A549 treated with RU486 at 1 μM for 4 hours (cell line): ENCODE results near the gene TBC1D25. TPM values are rescaled to one million over a fixed set of nuclear protein-coding genes. Genes with fewer than 3 reads are reported as not detected.

Experiments
- total RNA-seq: library from RNA; stranded (reverse); fragments of 200-300 nt; extraction: Qiagen RNA extraction; gene quantifications from 5 replicates; pipeline ENCODE4 v1.2.3, GENCODE V29; 2022; ENCODE audit warnings: low read depth

TBC1D25 gene, protein sequence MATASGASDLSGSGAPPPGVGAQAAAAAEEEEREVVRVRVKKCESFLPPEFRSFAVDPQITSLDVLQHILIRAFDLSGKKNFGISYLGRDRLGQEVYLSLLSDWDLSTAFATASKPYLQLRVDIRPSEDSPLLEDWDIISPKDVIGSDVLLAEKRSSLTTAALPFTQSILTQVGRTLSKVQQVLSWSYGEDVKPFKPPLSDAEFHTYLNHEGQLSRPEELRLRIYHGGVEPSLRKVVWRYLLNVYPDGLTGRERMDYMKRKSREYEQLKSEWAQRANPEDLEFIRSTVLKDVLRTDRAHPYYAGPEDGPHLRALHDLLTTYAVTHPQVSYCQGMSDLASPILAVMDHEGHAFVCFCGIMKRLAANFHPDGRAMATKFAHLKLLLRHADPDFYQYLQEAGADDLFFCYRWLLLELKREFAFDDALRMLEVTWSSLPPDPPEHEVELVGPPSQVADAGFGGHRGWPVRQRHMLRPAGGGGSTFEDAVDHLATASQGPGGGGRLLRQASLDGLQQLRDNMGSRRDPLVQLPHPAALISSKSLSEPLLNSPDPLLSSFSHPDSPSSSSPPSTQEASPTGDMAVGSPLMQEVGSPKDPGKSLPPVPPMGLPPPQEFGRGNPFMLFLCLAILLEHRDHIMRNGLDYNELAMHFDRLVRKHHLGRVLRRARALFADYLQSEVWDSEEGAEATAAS
- 9.3 to 11.1 TPM (median 10.6 TPM) in 5 replicates for total RNA-seq

DNA sequence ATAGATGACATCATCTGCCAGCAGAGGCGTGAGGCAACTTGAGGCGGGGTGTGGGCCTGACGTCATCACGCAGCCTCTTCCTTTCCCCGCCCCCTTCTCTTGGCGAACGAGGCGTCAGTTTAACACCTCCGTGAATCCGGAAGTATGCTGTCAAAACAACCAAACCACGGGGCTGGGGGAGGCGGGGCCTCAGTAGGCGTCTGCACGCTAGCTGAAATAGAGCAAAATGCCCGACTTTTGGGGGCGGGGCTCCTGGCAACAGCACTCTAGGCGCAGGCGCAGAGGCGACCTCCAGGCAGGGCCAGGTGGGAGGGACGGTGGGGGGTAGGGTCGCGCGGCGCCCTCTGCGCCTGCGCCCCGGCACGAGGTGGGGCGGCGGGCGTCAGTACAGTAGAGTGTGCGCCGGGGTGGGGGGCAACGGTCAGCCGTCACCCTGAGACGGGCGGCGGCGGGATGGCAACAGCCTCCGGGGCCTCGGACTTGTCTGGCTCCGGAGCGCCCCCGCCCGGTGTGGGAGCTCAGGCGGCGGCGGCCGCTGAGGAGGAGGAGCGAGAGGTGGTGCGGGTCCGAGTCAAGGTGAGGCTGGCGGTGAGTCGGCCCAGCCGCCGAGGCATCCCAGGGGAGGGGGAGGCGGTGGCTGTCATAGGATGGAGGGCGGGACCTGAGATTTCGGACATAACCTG lies at the start of gene TBC1D25:
TBC1D25 (plus strand) TSS at position 370 of the 683 bp plus-strand sequence; CDS start at position 454, 84 bp downstream.

DNA sequence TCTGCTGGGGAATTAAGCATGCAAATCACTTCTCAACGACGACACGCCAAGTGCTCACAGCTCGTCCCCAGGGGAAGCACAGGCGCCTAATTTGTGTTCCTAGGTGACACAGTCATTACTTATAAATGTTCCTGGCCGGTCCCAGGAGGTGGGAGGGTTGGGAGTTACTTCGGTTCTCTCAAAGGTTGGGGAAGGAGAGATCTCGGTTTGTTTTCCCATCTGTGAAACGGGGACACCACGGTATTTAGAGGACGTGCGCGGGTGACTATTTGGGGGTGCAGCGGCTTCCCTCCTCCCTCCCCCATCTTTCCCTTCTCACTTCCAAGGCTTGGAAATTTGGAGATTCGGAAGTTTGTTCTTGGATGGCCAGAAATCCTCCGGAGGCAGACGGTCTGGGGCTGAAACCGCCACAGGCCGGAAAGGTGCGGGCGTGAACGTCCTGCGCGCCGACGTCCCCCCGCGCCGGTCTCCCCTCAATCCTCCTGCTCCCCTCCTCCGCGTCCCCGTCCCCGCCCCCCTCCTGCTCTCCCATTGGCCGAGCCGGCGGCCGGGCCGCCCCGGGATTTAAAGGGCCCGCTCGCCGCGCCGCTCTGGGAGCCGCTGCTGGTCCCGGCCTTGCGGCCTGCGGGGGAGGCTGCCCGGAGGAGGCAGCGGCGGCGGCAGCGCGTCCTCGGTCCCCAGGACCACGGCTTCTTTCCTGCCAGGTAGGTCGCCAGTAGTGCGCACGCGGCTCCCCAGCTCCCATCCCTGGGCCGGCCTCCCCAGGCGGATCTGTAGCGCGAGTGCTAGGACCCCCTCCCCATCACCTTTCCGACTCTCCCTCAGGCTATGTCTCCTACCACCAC lies 30.9 kb upstream of the TBC1D25 start, which contains the start of gene PORCN:
PORCN (plus strand) TSS at position 593 of the 845 bp plus-strand sequence. CDS start 829 bp downstream, outside the sequence.

DNA sequence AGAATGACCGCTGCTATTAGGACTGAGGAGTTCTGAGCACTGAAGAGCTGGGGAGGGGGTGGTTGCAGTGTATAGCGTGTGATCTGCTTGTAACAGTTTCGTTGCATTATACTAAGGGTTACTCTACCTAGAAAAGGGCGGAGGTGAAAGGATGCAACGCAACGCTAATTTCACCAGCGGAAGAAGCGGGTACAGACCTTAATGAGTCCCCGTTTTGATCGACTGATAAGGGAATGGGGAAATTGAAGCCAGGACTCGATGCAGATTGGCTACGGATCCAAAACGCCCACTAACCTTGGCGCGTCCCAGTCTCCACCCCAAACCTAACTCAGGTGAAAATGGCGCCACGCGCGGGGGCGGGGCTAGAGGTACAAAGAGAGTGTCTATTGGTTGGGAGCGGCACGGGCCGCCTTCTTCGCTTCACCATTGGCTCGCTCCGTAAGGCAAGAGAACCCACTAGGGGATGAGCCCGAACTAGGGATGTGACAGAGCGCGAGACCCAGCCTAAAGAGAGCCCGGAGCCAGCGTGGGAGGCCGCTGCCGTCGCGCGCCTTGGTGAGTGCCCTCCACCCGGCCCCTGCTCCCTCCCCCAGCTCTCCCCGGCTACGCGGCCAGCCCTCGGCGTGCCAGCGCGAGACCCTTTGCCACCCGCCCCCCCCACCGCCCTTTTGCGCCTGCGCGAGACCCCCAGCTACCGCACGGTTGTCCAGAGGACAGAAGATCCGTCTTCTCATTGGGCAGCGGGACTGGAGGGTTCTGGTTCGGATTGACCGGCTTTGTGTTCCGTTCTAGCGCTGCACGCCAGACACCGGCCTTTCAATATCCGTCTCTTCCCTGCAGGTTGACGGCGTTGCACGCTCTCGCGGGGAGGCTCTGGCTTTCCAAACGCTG lies 17.9 kb upstream of the TBC1D25 start, which contains the start of gene EBP:
EBP (plus strand) TSS at position 456 of the 891 bp plus-strand sequence. CDS start 1,964 bp downstream, outside the sequence.

DNA sequence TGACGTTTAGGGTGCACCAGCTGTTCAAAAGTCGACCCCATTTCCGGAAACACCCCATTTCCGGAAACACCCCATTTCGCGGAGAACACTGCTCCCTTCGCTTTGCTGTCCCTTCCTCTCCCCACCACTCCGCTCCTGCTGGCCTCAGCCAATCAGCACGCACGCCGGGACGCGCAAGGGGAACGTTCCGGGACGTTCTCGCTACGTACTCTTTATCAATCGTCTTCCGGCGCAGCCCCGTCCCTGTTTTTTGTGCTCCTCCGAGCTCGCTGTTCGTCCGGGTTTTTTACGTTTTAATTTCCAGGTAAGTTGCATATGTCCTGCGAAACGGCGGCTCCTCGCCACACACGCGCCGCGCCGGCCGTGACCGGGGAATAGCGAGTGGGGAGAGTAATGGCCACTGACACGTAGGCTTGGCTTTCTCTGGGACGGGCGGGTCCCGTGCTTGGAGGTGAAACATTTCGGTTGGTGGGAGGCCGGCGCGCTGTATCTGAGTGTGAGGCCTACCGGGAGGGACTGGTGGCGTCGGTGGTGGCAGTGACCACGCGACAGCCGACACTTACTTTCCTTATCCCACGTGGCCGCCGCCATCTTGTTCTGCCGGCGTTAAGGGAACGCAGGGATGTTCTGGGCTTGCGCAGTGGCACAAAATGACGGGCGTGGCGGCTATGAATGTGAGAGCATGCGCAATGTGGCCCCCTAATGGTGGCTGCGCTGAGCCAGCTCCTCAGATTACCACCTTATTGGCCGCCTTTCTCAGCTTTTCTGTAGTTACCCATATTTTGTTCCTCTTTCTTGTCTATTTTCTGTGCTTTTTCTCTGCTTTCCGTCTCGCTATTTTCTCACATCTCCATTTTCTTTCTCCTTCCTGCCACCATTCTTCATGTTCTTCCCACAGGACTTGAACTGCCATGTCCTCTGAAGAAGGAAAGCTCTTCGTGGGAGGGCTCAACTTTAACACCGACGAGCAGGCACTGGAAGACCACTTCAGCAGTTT lies 35.1 kb downstream of the TBC1D25 start, which contains the start of gene RBM3:
RBM3 (plus strand) TSS at position 215 of the 997 bp plus-strand sequence; CDS start at position 912, 697 bp downstream.

DNA sequence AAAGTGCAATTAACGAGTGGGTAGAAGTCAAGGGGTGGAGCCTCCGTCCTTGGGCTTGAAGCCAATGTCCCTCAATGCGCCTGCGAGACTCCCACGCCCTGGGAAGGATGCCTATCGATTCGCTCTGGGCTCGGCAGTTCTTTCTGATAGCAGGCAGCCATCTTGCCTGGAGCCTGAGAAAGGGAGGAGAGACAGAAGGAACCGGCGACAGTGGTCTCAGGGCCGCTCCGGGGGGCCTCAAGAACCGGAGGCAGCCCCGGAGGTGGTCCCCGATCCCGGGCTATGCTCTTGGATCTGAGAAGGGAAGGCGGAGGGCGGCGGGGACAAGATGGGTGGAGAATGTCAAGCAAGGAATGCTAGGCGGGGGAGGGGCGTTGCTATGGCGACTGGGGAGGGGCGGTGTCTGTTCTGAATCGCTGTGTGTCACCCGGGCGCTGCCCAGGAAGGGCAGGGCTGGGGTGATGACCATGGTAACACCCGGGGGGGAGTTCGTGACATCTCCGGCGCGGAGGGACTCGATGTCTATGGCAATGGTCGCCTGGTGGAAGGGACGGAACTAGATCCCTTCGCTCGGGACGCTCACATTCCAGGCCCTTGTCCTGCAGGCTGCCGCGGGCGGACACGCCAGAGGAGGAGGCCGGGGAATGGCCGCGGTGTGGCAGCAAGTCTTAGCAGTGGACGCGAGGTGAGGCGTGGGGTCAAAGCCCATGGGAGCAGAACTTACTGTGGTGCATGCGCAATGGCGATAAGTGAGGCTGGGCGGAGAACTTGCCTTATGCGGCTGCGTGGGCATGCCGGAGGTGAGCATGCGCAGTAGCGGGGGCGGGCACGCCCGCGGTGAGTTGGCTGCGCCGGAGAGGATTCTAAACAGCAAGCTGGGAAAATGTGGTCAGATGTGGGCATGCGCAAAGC lies 58.1 kb downstream of the TBC1D25 start, which contains the start of gene WDR13:
WDR13 (plus strand) TSS at position 140 of the 912 bp plus-strand sequence; CDS start at position 645, 505 bp downstream.

Other genes with a start within 250 kb of the TBC1D25 start
- gene SSX3, start 183.0 kb upstream of the TBC1D25 start, total RNA-seq = not detected in 5 replicates
- not detected in 5 replicates for gene SSX4, start 156.2 kb upstream of the TBC1D25 start, total RNA-seq
- not detected in 5 replicates for gene SSX4B, start 127.8 kb upstream of the TBC1D25 start, total RNA-seq
- 0.10 to 0.79 TPM (median 0.25 TPM) in 4 of 5 replicates, not detected in the other for gene SLC38A5, start 69.5 kb upstream of the TBC1D25 start, total RNA-seq
- 65.7 to 71.0 TPM (median 67.6 TPM) in 5 replicates for gene FTSJ1, start 63.5 kb upstream of the TBC1D25 start, total RNA-seq
- 13.8 to 17.4 TPM (median 15.7 TPM) in 5 replicates for gene PORCN, start 30.7 kb upstream of the TBC1D25 start, total RNA-seq
- gene EBP, start 17.9 kb upstream of the TBC1D25 start, total RNA-seq = 111 to 157 TPM (median 145 TPM) in 5 replicates
- gene RBM3, start 34.8 kb downstream of the TBC1D25 start, total RNA-seq = 305 to 526 TPM (median 363 TPM) in 5 replicates
- 49.7 to 77.7 TPM (median 74.4 TPM) in 5 replicates for gene WDR13, start 57.8 kb downstream of the TBC1D25 start, total RNA-seq
- 0.20 to 0.54 TPM (median 0.32 TPM) in 4 of 5 replicates, not detected in the other for gene WAS, start 144.1 kb downstream of the TBC1D25 start, total RNA-seq
- gene SUV39H1, start 157.0 kb downstream of the TBC1D25 start, total RNA-seq = 16.8 to 22.3 TPM (median 22.0 TPM) in 5 replicates
- not detected in 5 replicates for gene GLOD5, start 222.0 kb downstream of the TBC1D25 start, total RNA-seq
- not detected in 5 replicates for gene GATA1, start 246.9 kb downstream of the TBC1D25 start, total RNA-seq